Fibroblast of skin of right quadriceps (primary cell): ENCODE measurements around the gene BLVRA.
"Not testable (repeated sequence)": the region's sequence is repeated elsewhere in the genome, so short reads cannot be mapped to it uniquely, and the experiment has no call there.

ENCODE experiments used
- DNase-seq: peaks from one replicate; pipeline ENCODE4 v3.0.0-alpha.2; 2013

The BLVRA gene

DNA sequence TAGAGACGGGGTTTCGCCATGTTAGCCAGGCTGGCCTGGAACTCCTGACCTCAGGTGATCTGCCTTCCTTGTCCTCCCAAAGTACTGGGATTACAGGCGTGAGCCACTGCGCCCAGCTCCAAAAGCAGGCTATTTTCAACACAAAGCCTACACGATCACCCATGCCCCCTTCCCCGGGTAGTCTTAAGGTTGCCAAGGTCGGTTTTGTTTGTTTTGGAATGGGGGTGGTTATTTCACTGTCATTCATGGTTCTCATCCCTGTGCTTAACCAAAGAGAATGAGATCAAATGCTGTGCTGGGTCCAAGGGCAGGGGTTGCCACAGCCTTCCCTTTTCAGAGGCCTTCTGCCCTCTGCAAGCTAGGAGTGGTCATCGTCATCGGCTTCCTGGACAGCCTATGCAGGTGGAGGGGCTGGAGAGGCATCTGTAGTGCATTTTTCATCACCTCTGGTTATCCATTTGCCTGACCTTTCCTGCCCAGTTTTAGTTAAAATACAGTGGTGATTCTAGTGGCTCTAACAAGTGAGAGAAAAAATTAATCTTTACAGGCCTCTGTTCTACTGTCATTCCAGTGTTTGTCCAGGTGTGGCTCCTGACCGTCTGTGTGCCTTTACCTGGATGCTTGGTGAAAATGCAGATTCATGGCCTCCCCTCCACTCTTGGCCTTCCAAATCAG lies 11.4 kb downstream of the BLVRA start:
- DNase-seq = no peak

DNA sequence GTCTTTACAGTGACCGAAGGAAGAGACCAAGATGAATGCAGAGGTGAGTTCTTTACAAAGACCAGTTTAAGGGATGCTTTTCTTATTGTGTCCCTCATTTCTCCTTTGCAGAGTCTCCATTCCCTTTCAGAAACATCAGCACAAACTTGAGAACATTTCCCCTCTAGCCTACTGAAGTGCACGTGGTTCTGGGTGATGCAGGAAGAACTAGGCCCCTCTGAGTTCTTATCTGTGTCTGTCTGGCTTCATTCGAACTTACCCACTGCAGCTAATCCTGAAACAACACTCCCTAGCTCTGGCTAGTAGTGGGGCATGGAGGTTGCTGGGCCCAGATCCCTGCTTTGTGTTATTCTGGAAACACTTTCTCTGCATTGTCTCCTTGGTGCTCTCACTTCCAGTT lies 12.6 kb downstream of the BLVRA start:
- no peak for DNase-seq

DNA sequence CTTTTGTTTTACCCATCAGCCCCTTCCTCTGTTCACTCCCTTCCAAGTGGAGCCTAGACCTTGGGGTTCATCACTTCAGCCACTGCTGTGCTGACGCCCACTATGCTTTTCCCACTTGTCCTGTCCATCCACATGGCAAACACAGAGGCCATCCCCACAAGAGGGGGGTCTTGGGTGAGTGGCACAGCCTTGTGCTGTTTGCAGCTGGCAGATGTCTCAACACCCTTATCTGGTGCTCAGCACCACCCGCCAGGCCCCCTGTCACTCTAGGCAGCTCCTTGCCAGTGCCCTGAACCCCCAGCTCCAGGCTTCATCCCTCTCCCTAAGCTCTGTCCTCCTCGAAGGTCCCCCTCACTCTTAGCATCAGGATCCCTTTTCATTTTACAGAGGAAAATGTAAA lies 13.1 kb downstream of the BLVRA start:
- no peak for DNase-seq

DNA sequence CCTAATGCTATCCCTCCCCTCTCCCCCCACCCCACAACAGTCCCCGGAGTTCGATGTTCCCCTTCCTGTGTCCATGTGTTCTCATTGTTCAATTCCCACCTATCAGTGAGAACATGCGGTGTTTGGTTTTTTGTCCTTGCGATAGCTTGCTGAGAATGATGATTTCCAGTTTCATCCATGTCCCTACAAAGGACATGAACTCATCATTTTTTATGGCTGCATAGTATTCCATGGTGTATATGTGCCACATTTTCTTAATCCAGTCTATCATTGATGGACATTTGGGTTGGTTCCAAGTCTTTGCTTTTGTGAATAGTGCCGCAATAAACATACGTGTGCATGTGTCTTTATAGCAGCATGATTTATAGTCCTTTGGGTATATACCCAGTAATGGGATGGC lies 14.8 kb downstream of the BLVRA start:
- DNase-seq = not testable (repeated sequence)

DNA sequence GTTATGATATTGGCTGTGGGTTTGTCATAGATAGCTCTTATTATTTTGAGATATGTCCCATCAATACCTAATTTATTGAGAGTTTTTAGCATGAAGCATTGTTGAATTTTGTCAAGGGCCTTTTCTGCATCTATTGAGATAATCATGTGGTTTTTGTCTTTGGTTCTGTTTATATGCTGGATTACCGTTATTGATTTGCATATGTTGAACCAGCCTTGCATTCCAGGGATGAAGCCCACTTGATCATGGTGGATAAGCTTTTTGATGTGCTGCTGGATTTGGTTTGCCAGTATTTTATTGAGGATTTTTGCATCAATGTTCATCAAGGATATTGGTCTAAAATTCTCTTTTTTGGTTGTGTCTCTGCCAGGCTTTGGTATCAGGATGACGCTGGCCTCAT lies 16.8 kb downstream of the BLVRA start:
- not testable (repeated sequence) for DNase-seq

DNA sequence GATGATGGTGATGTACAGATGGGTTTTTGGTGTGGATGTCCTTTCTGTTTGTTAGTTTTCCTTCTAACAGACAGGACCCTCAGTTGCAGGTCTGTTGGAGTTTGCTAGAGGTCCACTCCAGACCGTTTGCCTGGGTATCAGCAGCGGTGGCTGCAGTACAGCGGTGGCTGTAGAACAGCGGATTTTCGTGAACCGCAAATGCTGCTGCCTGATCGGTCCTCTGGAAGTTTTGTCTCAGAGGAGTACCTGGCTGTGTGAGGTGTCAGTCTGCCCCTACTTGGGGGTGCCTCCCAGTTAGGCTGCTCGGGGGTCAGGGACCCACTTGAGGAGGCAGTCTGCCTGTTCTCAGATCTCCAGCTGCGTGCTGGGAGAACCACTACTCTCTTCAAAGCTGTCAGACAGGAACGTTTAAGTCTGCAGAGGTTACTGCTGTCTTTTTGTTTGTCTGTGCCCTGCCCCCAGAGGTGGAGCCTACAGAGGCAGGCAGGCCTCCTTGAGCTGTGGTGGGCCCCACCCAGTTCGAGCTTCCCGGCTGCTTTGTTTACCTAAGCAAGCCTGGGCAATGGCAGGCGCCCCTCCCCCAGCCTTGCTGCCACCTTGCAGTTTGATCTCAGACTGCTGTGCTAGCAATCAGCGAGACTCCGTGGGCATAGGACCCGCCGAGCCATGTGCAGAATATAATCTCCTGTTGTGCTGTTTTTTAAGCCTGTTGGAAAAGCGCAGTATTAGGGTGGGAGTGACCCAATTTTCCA lies 20.0 kb downstream of the BLVRA start:
- not testable (repeated sequence) for DNase-seq

DNA sequence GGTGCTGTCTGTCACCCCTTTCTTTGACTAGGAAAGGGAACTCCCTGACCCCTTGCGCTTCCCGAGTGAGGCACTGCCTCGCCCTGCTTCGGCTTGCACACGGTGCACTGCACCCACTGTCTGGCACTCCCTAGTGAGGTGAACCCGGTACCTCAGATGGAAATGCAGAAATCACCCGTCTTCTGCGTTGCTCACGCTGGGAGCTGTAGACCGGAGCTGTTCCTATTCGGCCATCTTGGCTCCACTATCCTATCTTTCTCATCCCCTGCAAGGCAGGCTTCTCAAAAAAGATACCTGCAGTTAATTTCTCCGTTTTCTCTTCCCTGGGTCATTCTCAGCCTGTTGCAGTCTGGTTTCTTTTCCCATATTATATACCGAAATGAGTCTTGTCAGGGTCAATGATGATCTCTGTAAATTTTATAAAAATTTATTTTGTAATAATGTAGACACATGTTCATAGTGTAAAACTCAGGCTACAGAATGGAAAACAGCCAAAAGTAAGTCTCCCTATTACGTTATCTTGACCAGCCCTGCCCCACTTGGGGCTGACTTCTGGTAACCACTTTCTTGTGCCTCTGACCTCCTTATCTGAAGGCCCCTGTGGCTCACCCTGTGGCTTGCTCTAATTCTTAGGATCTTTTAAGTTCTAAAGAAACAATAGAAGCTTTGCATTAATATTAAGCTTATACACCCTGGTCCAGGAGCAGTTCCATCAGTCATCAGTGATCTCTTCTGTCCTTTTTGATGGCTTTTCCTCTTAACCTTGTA lies 20.7 kb downstream of the BLVRA start:
- no peak for DNase-seq

DNA sequence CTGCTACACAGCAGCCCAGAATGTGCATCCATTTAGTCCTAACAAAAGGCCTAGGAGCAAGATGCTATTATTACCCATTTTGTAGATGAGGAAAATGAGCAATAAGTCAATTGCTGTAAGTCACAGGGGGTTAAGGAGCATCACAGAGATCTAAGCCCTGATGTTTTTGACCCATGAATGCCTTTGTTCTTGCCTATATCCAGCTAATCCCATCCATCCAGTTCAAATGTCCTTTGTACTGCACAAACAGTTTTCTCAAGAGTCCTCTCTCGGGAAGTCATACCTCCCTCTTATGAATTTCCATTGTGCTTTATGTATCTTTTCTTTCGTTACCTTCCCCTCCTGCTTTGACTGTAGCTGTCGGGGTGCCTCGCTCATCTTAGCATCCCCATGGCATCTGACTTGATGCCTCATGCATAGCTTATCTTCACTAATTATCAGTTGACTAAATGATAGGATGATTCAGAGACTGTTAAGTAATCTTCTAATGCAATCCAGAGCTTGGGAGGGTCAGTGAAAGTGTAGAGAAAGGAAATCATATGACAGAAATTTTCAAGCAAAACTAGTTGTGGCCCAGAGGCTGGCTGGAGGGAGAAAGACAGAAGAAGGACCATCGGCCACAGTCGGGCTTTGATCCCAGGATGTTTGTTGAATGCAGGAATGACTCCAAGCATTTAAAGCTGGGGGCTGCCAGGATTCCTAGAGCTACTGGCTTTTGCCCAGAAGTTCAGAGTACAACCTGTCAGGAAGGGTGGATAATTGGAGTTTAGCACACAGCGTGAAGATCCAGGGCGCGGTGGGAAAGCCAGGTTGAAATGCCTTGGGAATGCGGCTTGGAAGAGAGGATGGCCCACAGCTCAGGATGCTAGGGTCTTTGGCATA lies 23.5 kb downstream of the BLVRA start:
- DNase-seq = peak; percentile 75

DNA sequence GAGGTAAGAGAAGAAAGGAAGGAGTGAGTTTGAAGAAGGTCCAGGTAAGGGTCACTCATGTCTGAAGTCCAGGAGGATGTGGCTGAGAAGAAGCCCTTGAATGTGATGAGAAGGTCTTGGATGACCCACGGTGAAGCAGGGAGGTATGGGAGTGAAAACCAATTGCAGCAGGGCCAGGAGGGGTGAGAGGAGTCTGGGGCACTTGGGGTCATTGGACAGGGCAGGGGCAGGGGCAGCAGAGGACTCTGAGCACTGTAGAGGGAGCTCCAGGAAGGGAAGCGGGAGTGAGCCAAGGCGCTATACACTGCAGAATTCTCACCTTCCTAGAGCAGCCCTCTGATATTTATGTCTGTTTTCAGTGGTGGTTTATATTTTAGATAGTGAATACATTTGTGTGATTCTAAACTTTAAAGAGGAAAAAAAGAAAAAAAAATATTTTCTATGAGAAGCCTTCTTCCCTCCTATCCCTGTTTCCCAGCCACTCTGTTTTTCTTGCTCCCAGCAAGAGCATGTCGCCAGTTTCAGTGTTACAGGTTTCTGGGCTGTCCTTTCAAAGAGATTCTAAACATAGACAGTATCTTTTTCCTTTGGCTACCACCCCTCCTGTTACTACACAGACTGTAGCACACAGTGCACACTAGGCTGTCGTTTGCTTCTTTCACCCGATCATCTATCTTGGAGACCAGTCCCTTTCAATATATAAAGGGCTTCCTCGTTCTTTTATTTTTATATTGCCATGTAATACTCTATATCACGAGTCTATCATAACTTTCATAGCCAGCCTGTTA lies 24.5 kb downstream of the BLVRA start:
- no peak for DNase-seq

DNA sequence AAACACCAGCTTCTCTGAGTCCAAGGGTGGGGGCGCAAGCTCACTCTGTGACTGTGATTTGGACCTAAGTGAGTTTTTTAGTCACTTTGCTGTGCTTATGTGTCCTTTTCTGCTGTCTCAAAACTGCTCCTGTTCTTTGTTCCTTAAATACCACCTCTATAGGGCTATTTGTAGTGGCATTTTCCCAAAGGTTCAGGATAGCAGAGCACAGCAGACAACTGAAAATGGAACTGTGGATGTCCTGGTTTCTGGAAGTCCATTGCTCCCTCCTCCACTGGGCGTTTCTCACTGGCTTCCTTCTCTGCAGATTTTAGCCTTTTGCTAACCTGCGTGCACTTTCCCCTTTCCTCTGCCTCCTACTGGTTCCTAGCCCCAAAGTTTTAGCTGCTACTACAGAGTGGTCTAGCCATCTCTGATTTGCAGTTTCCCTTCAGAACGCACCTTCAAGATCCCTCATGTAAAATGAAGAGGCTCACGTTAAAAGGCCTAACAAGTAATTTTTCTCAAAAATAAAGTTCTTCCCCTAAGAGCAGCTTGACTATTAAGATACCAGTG lies 25.6 kb downstream of the BLVRA start:
- DNase-seq = no peak

DNA sequence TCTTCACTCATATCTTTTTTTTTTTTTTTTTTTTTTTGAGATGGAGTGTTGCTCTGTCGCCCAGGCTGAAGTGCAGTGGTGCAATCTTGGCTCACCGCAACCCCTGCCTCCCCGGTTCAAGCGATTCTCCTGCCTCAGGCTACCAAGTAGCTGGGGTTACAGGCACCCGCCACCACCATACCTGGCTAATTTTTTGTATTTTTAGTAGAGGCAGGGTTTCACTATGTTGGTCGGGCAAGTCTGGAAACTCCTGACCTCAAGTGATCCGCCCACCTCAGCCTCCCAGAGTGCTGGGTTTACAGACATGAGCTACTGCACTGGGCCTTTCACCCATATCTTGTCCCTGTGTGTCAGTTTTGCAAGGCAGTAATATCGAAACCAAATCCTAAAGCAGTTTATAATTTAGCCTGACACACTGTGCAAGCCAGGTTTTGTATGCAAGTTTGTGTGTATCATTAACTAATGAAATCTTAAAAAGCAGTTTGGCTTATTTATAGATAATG lies 26.2 kb downstream of the BLVRA start:
- not testable (repeated sequence) for DNase-seq

DNA sequence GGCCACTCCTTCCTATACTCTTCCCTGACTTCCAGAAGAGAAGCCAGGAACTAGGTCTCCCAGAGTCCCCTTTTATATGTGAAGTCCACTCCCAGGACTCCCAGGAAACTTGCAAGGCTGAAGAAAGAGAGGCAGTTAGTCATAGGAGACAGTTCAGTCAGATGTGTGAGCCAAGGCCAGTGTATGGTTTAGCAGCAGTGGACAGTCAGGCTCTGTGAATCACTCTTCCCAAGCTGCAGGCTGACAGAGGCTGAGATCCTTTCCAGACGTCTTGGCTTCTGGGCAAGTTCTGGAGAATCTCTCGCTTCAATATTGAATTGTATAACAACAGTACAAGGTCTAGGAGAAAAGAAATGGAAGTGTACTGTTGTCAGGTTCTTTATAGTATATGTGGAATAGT lies 26.9 kb downstream of the BLVRA start:
- peak; percentile 75 for DNase-seq

DNA sequence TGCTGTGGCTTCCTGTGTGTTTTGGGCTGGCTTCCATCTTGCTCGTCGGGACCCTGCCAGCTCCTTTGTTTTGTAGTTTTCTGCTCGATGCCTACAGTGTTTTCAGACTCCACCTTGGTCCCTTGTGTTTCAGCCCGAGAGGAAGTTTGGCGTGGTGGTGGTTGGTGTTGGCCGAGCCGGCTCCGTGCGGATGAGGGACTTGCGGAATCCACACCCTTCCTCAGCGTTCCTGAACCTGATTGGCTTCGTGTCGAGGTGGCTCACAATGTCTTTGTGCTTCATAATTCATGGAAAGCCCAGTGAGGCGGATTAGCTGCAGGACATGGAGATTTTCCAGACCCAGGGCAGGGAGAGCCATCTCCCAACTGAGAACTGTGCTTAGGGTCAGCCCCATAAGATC lies 29.3 kb downstream of the BLVRA start:
- DNase-seq = no peak

DNA sequence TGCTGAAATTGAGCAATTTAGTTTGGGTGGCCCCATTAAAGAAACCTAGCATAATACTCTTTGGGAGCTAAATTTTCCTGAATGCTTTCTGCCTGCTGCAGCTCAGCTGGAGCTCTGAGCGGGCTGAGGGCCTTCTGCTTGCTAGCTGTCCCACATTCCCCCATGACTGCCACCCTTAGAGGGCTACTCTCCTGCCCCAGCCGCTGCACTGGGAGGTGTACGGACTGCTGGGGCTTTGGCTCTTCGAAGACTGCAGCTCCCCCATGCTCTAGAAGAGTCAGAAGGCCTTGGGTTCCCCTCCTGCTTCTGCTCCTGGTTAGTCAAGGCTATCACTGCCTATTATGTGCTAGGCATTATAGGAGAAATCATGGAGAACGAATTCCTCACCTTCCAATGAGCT lies 31.5 kb downstream of the BLVRA start:
- no peak for DNase-seq

DNA sequence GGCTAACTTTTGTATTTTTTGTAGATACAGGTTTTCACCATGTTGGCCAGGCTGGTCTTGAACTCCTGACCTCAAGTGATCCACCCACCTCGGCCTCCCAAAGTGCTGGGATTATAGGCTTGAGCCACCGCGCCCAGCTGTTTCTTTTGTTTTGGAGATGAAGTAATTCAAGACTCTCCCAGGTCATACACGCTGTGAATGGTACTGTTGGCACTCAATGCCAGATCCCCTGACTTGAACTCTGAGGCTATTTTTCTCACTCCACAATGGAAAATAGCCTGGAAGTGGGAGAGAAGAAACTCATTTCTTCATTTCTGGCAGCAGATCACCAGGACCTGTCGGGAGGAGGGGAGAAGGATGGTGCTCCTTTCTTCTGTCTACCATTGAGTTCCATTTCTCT lies 32.4 kb downstream of the BLVRA start:
- DNase-seq = no peak

DNA sequence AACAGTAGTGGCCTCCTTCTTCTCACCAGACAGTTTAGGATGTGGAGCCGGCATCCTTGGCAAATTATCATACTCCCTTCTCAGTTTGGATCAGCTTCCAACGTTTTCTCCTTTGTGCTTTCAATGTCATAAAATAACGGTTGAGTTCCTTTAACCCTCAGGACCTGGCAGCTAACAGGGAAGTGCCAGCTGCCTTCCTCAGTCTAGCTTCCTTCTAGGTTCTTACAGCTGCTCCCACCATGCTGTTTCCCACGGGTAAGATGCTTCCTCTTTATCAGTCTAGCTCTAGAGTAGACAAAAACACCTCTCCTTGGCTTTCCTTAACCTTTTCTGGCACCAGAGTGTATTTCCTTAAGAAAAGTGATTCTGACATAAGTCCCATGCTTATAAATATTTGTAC lies 33.2 kb downstream of the BLVRA start:
- no peak for DNase-seq

DNA sequence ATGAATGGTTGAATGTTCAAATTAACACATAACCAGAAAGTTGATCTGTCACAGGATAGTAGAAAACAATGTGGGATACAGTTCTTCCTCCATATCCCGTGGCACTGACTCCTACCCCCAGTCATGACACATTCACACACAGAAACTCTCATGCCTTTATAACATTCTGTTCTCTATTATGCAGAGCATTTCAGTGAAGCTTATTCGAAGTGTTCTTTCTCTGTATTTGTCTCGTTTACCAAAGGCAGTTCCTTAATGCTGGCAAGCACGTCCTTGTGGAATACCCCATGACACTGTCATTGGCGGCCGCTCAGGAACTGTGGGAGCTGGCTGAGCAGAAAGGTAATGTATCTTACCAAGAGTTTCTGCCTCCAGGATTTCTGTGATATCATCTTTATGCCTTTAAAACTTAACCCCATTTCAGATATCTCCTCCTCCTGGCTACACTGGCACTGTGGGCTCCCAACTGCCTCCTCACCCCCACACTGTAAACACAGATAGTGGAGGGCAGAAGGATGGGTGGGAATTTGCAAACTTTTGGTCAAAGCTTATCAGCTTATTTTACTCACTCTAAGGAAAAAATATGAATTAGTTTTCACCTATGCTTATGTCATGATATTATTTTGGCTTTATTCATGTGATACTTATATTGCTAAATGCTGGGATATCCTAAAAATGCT lies 34.1 kb downstream of the BLVRA start:
- DNase-seq = no peak

DNA sequence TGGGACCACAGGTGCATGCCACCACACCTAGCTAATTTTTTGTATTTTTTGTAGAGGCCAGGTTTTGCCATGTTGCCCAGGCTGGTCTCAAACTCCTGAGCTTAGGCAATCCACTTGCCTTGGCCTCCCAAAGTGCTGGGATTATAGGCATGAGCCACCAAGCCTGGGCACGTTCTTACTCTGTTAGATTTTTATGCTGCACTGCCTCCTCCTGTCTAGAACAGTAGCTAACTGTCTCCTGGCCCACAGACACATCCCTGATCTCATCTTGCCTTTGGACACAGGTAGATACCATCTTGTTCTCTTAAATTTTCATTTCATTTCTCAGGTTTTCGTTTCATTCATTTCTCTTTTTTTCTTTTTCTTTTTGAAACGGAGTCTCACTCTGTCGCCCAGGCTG lies 41.1 kb downstream of the BLVRA start:
- DNase-seq = no peak

DNA sequence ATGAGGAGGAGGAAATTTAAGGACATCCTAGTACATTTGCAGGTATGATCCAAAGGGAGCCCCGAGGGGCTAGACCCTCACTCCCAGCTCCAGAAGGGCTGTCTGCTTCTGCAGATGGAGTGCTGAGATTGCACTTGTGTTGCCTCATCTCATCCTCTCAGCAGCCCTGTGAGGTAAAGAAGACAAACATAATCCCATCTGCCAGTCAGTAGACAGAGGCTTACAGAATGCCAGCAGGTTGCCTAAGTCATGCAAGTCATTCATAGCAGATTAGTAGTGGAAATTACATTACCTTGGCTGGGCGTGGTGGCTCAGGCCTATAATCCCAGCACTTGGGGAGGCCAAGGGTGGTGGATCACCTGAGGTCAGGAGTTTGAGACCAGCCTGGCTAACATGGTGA lies 45.4 kb downstream of the BLVRA start:
- no peak for DNase-seq

DNA sequence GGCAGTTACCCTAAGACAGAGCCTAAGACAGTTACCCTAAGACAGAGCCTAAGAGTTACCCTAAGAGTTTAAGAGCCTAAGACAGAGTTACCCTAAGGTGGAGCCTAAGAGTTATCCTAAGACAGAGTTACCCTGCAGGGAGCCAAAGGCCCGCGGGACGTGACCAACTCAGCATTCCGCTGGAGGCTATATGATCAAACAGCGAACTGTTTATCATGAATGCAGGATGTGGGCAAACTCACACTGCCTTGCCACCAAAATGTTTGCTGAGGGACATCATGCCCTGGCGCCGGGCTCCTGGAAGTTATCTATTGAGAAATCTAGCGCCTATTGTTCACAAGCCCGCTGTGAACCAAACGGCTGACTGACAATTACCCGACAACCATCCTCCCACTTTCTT lies 49.9 kb downstream of the BLVRA start:
- no peak for DNase-seq
